RWPE2 (cell line): Measurements from ENCODE around the gene ZDHHC20.

Experiments used
- ATAC-seq: fragments of 200-7000 bp; cut with Tn5 transposase; 3 replicates; pipeline ENCODE4 v1.9.1; 2021; ENCODE audit warnings: low read depth
- DNase-seq: peaks from one replicate; pipeline ENCODE4 v3.0.0-alpha.2; 2020; ENCODE audit warnings: low spot score
- H3K27ac ChIP-seq: fragments of 450-650 bp; 2 replicates; pipeline ENCODE4 v1.5.1; 2017; ENCODE audit warnings: mild to moderate bottlenecking; ENCODE audit not compliant: poor library complexity, severe bottlenecking
- H3K27me3 ChIP-seq: fragments of 250-450 bp; sonication (Bioruptor Pico); 2 replicates; pipeline ENCODE4 v1.5.1; 2021; ENCODE audit warnings: mild to moderate bottlenecking, moderate library complexity; ENCODE audit not compliant: insufficient read depth, poor library complexity, severe bottlenecking
- H3K36me3 ChIP-seq: fragments of 250-450 bp; sonication (Bioruptor Pico); 2 replicates; pipeline ENCODE4 v1.5.1; 2020; ENCODE audit warnings: low read depth, mild to moderate bottlenecking, moderate library complexity
- H3K4me1 ChIP-seq: fragments of 250-450 bp; sonication (Bioruptor Pico); 2 replicates; pipeline ENCODE4 v1.5.1; 2021; ENCODE audit warnings: mild to moderate bottlenecking, moderate library complexity; ENCODE audit not compliant: insufficient read depth, poor library complexity, severe bottlenecking
- H3K4me3 ChIP-seq: fragments of 250-450 bp; sonication (Bioruptor Pico); 2 replicates; pipeline ENCODE4 v1.5.1; 2021; ENCODE audit warnings: mild to moderate bottlenecking, moderate library complexity; ENCODE audit not compliant: severe bottlenecking
- H3K9me3 ChIP-seq: fragments of 250-450 bp; sonication (Bioruptor Pico); 2 replicates; pipeline ENCODE4 v1.5.1; 2021; ENCODE audit warnings: mild to moderate bottlenecking, moderate library complexity; ENCODE audit not compliant: severe bottlenecking
- CTCF ChIP-seq: fragments of 450-650 bp; IDR thresholded peaks from one replicate; pipeline ENCODE4 v1.5.1; 2017; ENCODE audit warnings: mild to moderate bottlenecking, moderate library complexity; ENCODE audit not compliant: poor library complexity, severe bottlenecking

Gene ZDHHC20

GRCh38 chr13:21434588-21434987 is 24.5 kb downstream of the ZDHHC20 start:
- TF ChIP-seq CTCF, result no peak
- Histone ChIP-seq H3K4me3 (no peak overlapping the region), H3K4me1 (peaks cover 4% of the 10 kb centered on the region), H3K9me3 (peaks cover 3% of the 10 kb centered on the region), H3K27ac (no peak overlapping the region), H3K27me3 (no peaks in the 10 kb centered on the region), H3K36me3 (peaks cover 5% of the 10 kb centered on the region; the same call in 1 of the 2 replicates)
- no peak for DNase-seq
- ATAC-seq, result no peak

- TF ChIP-seq CTCF, result no peak
- no peak overlapping the region for H3K4me3 ChIP-seq
- no peaks in the 10 kb centered on the region for H3K27me3 ChIP-seq
- H3K36me3 ChIP-seq, result no peaks in the 10 kb centered on the region; the same call in 1 of the 2 replicates
- DNase-seq, result no peak
- H3K4me1 ChIP-seq, result no peaks in the 10 kb centered on the region
- ATAC-seq, result no peak
- H3K27ac ChIP-seq, result no peak overlapping the region
- peaks cover 3% of the 10 kb centered on the region for H3K9me3 ChIP-seq
These were observed 29.9 kb downstream of the ZDHHC20 start for GRCh38 chr13:21429211-21429610.

- no peaks in the 10 kb centered on the region for H3K27me3 ChIP-seq
- no peak overlapping the region for H3K4me3 ChIP-seq
- H3K36me3 ChIP-seq, result no peaks in the 10 kb centered on the region; the same call in 1 of the 2 replicates
- ATAC-seq, result no peak
- no peak for TF ChIP-seq CTCF
- no peak for DNase-seq
- no peak overlapping the region for H3K27ac ChIP-seq
- H3K4me1 ChIP-seq, result no peaks in the 10 kb centered on the region
- peaks cover 3% of the 10 kb centered on the region for H3K9me3 ChIP-seq
These were observed 31.4 kb downstream of the ZDHHC20 start for GRCh38 chr13:21427741-21428140.

DNA sequence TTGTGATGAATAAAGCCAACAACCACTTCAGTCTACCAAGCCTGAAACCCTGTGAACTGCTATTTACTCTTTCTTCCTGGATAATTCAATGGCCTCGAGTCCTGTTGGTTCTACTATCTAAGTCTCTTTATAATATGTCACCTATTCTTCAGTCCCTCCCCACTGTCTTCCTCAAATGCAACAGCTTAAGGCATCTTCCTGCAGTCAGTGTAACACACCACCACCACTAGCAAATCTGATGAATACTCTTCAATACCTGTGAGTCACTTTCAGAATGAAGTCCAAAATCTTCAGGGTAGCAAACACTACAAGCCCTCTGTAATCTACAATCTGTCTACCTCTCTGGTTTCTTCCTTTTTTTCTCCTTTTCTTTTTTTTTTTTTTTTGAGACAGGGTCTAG is 32.9 kb downstream of the ZDHHC20 start:
- H3K36me3 ChIP-seq, result no peaks in the 10 kb centered on the region; the same call in 1 of the 2 replicates
- TF ChIP-seq CTCF, result no peak
- H3K4me1 ChIP-seq, result no peaks in the 10 kb centered on the region
- ATAC-seq (no peak), DNase-seq (no peak)
- H3K4me3 ChIP-seq, result no peak overlapping the region
- H3K27ac ChIP-seq, result no peak overlapping the region
- no peaks in the 10 kb centered on the region for H3K27me3 ChIP-seq
- peaks cover 3% of the 10 kb centered on the region for H3K9me3 ChIP-seq

- ATAC-seq, result 0 out of 3 replicates have a peak, but pooled peaks have one; percentile 40
- no peak for TF ChIP-seq CTCF
- H3K27ac ChIP-seq, result no peak overlapping the region
These were observed 38.4 kb downstream of the ZDHHC20 start for GRCh38 chr13:21420706-21421105.

More at GRCh38 chr13:21420706-21421105, 38.4 kb downstream of the ZDHHC20 start:
- H3K27me3 ChIP-seq, result no peaks in the 10 kb centered on the region
- H3K9me3 ChIP-seq, result no peaks in the 10 kb centered on the region
- H3K36me3 ChIP-seq, result peaks cover 3% of the 10 kb centered on the region
- H3K4me1 ChIP-seq, result no peaks in the 10 kb centered on the region
- no peak overlapping the region for H3K4me3 ChIP-seq
- no peak for DNase-seq
